Hypothalamus (tissue), 51 donors: ENCODE measurements around the gene RPS18.
A peak's percentile ranks its signal among the peaks of the same experiment; 100 is the strongest.

Experiments
- DNase-seq, 51 donors: peaks; one replicate each; lab custom pipeline; 2025; lab: John Stamatoyannopoulos, UW

The RPS18 gene

DNA sequence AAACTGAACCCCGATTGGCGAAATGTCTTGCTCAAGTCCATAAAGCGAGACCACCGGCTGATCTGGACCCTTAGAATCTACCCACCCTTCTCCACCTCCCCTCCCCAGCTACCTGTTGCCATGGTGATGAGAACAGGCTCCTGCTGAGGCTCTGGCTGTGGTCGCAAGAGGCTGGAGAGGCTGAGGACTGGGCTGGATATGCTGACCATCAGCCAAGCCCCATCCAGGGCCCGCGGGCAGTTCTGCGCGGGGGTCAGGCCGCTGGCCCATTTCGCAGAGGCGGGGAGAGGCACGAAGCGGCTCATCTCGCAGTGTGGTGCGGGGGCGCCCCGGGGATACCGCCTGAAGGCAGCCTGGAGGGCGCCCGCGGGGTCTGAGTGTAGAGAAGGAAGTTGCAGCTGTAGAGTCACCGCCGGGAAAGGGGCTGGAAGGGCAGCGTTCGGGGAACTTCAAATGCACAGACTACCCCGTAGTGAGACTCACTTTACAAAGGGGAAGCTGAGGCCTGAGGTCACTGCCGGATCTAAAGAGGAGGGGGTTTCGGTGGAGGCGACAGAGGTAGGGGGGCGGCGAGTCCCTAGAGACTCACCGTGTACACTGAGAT, 41.3 kb downstream of the RPS18 start:
- peak in 31 of 51 donors; percentile 23 to 64 (median 48) for DNase-seq

DNA sequence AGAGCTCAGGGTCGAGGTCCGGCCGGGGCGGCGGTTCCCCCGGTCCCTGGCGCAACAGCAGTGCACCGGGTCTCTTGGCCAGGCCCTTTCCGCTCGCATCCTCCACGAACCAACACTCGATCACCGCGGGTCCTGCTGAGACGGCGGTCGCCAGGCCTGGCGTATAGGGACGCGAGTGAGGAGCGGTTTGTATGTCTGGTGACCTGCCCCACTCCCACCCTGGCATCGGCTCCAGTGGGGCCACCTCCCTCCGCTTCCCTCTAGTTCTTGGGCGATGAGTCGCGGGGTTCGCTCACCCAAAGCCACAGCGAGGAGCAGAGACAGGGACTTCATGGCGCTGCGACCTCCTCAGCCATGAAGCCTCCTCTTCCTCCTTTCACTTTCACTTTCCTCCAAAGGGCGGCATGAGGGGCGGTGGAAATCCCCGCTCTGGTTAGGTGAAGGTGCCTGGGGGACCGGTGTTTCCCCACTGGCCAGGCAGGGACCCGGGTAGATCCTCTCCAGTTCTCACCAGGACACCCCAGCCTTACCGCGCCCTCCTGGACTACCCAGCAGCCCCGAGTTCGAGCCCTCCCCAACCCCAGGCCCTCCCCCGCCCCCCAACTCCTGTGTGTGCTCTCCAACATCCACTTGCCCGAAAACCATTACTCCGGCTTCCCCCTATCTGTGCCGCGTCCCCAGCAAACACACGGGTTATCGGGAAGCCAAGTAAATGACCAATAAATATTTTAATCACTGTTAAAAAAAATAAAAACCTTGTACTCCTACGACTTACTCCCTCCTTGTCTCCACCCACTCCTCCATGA, 42.0 kb downstream of the RPS18 start, which contains the start of gene TAPBP:
Gene TAPBP, minus strand, starts transcription at position 370 of the 806 bp plus-strand sequence. Its CDS starts 37 bp downstream, at position 333.
- peak in 42 of 51 donors; percentile 21 to 84 (median 51) for DNase-seq

DNA sequence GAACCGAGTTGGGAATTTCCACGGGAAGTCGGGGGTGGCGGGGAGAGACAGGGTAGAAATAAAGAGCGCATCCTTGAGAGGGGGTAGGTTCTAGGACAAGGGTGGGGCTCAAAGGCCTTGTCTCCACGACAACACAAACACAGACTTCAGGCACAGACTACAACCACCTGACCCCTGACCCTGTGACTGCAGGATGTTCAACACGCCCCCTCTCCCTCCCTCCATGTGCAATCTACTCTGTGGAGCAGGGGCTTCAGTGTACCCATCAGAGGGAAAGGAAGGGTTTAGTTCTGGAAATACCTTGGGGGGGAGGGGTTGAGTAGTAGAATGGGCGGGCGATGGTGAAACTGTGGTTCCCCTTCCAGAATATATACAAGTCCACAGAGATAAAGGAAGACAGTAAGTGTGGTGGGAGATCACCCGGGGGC, 42.7 kb downstream of the RPS18 start:
- peak in 21 of 51 donors; percentile 13 to 70 (median 34) for DNase-seq

DNA sequence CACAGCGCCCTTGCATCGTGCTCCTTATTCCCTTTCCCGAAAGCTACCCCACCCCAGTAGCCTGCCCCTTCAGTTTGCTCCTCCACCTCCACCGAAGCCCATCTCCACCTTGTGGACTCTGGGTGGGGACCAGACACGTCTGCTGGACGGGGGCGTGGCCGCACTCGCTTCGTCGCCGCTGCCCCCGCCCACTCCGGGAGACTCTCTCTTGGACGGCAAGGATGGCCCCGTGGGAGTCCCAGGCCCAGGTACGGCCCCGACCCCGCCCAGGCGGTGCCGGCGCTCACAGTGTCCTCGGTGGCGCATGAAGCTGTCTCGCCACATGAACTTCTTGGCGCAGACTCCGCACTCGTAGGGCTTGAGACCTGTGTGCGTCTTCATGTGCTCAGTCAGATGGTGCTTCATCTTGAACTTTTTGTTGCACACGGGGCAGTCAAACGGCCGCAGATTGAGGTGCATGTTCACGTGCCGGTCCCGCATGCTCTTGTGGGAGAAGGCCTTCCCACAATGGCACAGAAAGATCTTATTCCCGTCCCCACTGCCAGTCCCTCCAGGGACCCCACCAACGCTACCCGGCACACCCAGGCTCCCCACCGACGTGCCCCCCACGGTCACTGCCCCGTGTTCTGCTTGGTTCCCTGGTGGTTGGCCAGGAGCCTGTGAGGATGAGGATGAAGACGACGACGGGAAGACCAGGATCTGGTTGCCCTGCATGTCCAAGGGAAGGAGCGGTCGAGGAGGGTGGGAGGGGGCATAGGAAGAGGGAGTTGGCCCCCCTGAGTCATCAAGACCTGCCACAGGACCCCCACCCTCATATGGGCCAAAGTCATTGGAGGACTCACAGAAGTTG, 43.3 kb downstream of the RPS18 start:
- peak in 1 of 51 donors; percentile 6 for DNase-seq

DNA sequence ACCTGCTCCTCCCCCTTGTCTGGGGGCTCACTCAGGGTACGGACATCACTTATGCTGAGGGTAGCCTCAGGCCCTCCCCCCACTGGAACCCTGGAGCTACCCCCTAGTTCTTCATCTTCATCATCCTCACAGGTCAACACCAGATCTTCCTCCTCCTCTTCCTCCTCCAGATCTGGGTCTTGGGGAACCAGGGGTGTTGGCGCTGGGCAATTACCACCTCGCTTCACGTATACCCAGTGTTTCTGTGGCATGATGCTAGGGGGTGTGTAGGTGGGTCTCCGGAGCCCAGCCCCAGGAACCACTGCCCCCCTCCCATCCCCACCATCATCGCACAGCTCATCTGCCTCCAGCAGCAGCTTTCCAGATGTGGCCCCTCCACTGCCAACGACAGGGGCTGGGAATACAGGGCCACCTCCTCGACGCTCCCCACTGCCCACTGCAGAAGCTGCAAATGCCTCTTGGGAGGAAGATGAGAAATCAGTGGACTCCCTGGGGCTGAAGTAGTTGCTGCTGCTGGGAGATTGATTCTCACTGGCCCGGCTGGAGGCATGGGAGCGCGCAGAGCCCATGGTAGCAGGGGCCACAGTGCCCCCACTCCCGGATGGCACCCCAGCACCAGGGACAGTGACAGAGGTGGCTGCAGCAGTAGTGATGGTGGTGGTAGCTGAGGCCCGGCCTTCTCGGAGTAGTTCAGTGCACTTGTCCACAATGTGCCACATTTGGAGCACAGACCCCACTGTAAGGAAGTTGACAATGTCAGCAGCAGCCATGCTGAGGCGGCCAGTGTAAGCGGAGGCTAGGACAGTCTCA, 44.1 kb downstream of the RPS18 start:
- DNase-seq: peak in 1 of 51 donors; percentile 19

DNA sequence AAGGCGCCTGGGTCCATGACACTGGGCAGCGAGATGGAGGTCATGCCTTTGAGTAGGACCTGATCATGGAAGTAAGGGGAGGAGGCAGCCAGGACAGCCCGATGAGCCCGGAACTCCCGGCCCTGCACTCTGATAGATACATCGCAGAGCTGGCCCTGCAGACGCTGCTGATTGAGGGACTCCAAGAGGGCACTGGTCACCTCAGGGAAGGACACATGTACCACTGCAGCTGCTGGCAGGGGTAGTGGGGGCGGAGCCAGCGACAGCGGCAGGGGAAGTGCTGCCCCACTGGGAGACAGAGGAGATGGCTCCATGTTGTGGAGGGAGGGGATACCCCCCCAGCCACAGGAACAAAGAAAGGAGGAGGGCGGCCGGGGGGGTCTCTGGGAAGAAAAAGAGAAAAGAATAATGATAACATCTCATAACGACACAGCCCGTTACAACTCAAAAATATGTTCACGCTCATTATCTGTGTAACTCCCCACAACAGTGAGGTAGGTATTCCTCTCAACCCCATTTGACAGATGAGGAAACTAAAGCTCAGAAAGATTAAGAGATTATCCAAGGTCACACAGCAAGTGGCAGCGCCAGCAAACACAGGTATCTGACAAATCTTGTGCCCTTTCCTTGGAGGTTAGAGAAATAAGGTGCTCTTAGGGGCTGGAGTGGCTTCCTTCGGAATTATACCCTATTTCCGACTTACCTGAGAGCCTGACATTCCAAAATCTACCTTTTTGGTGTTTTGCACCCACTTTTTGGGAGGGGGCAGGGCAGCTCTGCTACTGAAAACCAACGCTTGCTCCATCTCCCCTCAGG, 44.9 kb downstream of the RPS18 start:
- no peak for DNase-seq

DNA sequence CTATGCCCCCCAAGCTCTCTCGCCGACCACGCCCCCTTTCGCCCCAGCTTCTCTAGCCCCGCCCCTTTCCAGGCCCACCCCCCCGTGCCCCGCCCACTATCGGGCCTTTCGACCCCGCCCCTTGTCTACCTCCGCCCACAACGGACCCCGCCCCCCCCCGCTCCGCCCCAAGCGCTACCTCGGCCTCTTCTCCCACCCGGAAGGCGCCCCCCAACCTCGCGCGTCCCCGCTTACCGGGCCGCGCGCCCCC, 45.5 kb downstream of the RPS18 start:
- DNase-seq: peak in 17 of 51 donors; percentile 35 to 81 (median 76)

DNA sequence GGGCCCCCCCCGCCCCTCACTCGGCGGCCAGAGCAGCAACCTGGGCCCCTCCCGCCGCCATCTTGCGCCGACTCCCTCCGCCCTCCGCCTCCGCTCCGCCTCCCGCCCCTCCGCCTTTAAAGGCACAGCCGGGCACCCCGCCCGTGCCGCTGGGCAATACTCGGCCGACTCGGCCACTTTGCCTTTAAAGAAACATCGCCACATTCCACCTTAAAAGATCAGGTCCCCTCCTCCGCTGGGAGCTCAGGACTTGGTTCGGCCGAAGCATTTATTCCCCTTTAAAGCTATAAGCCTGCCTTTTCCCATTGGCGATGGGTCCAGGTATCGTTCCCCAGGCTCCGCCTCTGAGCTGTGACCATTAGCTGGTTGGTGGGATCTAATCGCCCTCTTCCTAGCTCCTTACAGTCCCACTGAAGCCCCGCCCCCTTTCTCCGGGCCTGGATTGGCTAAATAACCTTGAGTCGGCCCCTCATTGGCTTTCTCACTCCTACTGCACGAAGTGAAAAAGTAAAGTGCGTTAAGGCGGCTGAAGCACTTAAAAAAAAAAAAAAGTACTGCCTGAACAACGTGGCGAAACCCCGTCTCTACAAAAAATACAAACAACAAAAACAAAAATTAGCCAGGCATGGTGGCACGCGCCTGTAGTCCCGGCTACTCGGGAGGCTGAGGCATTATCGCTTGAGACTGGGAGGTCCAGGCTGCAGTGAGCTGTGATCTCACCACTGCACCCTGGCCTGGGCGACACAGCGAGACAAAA, 46.0 kb downstream of the RPS18 start, which contains the start of gene ZBTB22:
Gene ZBTB22, minus strand, starts transcription at position 76 of the 757 bp plus-strand sequence. CDS start 828 bp downstream, outside the sequence.
- peak; percentile 71 to 99 (median 96) for DNase-seq

DNA sequence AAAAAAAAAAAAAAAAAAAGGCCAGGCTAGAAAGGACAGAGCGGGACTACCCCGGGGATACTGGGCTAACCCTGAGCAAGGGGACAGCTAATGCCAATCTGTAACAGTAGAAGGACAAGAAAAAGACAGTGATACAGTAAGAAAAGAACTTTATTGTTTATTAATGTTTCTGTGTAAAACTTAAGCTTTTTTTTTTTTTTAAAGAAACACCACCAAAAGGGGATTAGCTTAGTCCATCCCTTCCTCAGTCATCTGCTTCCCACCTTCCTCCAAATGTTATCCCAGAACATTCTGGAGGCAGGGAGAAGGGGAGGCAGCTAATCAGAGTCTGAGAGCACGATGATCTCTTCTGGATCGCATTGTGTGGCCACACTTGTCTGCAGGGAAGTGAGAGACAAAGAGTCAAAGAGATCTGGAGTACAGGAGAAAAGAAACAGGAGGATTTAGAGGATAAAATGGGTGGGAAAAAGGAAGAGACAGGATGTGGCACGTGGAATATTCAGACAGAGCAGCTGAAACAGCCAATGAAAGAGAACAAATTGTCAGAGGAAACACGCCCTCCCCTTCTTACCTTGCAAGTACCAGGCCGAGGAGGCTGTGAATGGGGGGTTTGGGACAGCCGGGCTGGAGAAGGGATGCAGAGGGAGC, 46.7 kb downstream of the RPS18 start:
- no peak for DNase-seq

DNA sequence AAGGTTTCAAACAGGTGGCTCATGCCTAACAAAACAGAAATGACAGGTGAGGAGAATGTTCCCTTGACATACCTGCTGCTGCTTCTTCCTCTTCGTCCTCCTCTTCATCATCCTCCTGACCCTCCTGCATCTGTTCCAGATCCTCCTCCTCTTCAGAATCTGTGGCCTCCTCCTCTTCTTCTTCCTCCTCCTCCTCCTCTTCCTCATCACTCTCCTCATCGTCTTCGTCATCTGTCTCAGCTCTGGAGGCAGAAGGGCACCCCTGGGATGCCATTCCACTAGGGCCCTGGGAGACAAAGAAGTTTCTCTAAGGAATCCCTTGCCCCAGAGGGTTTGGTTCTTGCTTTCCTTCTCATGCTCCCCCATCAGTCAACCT, 48.1 kb downstream of the RPS18 start:
- no peak for DNase-seq

DNA sequence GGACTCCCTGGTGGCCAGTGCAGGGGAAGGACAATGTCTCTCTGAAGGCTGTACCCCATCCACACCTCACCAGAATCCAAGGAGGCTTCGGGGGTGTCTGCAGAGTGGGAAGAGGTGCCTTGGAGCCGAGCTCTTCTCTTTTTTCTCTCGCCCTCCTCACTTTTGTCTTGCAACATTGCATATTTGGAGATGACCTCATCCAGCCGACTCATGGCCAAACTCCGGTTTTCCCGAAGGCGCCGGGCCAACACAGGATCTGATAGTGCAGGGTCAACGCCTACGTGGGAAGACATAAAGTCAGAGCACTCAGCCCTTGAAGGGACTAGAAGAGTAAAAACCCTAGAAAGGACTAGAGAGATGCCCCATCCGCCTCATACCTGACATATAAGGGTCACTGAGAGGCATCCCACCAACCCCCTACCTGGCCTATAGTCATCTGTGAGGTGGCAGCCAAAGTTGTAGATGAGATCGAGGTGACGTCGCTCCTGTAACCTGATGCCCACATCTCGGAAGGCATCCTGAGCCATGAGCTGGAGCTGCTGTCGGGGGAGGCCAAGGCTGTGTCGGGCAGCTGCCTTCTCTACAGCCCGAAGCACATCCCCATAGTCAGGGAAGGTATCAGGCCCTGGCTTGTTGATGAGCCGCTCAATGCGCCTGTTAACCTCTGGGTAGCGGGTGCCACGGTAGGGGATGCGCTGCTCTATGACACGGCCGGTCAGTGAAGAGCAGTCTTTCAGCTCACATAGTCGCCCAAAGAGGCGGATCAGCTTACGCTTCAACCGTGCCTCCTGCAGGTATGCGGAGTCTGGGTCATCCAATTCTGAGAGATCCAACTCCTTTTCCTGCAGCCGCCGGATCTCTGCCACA, 48.7 kb downstream of the RPS18 start:
- no peak for DNase-seq

DNA sequence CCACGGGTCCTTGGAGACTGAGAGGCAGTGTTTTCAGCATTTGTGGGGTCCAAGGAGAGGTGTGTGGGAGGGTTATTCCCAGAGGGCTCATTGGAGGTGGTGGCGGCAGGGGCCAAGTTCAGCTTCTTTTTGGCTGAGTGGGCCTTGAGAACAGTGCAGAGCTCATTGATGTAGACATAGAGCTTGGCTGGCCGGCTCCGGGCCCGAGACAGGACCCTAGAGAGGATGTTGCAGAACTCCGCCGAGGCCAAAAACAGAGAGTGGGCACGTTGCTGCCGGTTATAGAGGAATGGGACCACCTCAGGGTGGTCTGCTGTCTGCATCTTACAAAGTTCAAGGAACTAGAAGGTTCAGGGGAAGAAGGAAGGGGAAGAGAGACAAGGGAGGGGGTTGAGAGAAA, 49.4 kb downstream of the RPS18 start:
- DNase-seq: no peak

DNA sequence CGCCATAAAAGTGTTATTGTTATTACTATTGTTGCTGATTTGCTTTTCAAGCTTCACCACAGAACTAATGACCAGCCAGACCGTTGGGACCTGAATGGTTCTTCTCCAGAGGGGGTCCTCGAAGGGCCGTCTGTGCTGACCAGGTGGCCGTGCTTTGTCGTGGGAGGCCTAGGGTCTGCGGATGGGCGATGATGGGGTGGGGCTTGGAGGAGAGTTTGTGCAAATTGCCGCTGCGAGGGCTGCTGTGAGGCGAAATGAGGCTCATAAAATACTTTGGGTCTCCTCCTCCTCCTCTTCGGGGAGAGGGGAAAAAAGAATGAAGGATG, 51.7 kb downstream of the RPS18 start:
- DNase-seq: peak in 3 of 51 donors; percentile 41 to 46 (median 43)

DNA sequence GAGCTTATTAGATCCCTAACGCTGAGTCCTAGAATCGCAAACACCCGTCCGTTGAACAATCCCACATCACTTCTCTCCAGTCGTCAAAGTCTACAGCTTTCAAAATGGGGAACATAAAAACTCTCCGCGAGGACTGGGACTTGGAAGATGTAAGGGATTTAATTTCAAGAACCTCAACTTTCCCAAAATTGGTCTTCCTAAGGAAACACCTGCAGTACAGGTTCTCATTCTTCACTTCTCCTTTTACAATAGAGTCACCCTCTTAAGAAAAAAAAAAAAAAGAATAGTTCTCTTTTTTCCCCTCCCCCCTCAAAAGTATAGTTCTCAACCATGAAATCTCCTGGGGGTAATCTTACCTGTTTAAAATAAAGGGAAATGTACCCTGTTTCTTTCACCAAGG, 52.2 kb downstream of the RPS18 start:
- DNase-seq: no peak
